Activated T-helper 2 cell treated with anti-CD3 and anti-CD28 coated beads, Interferon-gamma antibody, Interleukin-2, Interleukin-4, amounts not matched to agents 10 μg/mL and 5 μg/mL and 100 μg/mL, durations not matched to agents 14 hours and 24 hours and 36 hours (primary cell): ENCODE data around the gene KRT85. TPM values are rescaled to one million over a fixed set of nuclear protein-coding genes. Genes with fewer than 3 reads are reported as not detected.

Source experiments
- DNase-seq: peaks from one replicate; pipeline ENCODE4 v3.0.0; 2021; ENCODE audit warnings: low spot score
- H3K27ac Mint-ChIP-seq: one replicate; pipeline ENCODE4 v1.8.0; 2021; ENCODE audit warnings: mixed read lengths
- H3K27me3 Mint-ChIP-seq: one replicate; pipeline ENCODE4 v1.8.0; 2021; ENCODE audit warnings: low read depth, mixed read lengths
- H3K36me3 Mint-ChIP-seq: one replicate; pipeline ENCODE4 v1.8.0; 2021; ENCODE audit warnings: low read depth, mixed read lengths
- H3K4me1 Mint-ChIP-seq: one replicate; pipeline ENCODE4 v1.8.0; 2021; ENCODE audit warnings: low read depth, mixed read lengths
- H3K4me3 Mint-ChIP-seq: one replicate; pipeline ENCODE4 v1.8.0; 2021; ENCODE audit warnings: low read depth, mild to moderate bottlenecking, moderate library complexity, mixed read lengths
- H3K9me3 Mint-ChIP-seq: one replicate; pipeline ENCODE4 v1.8.0; 2021; ENCODE audit warnings: mixed read lengths
- intact Hi-C: fragments of 100-400 bp; cut with micrococcal nuclease; formaldehyde crosslinking; loops from one replicate; pipeline ENCODE4 v1.15.1; 2023
- total RNA-seq: library from RNA; stranded (reverse); gene quantifications from 2 replicates; pipeline ENCODE4 v1.2.3, GENCODE V29; 2022

KRT85 gene
- total RNA-seq, 1 donor from 2014 or later = not detected

- Mint-ChIP-seq H3K27me3 (no peaks in the 10 kb centered on the region), H3K4me1 (no peaks in the 10 kb centered on the region), H3K27ac (no peak overlapping the region), H3K36me3 (no peaks in the 10 kb centered on the region), H3K4me3 (no peak overlapping the region), H3K9me3 (no peaks in the 10 kb centered on the region)
- intact Hi-C loops = no loop called here
- no peak for DNase-seq
Measured at GRCh38 chr12:52402873-52403540, 35.7 kb upstream of the KRT85 start.

GRCh38 chr12:52402377-52402776, 35.1 kb upstream of the KRT85 start:
- intact Hi-C loops = no loop called here
- no peak overlapping the region for H3K27ac Mint-ChIP-seq
- no peaks in the 10 kb centered on the region for H3K4me1 Mint-ChIP-seq
- no peaks in the 10 kb centered on the region for H3K9me3 Mint-ChIP-seq
- no peaks in the 10 kb centered on the region for H3K36me3 Mint-ChIP-seq
- DNase-seq = no peak
- no peaks in the 10 kb centered on the region for H3K27me3 Mint-ChIP-seq
- no peak overlapping the region for H3K4me3 Mint-ChIP-seq

GRCh38 chr12:52401926-52402325, 34.6 kb upstream of the KRT85 start:
- no peaks in the 10 kb centered on the region for H3K36me3 Mint-ChIP-seq
- H3K4me3 Mint-ChIP-seq = no peak overlapping the region
- peaks cover 4% of the 10 kb centered on the region for H3K27me3 Mint-ChIP-seq
- no peaks in the 10 kb centered on the region for H3K4me1 Mint-ChIP-seq
- no peaks in the 10 kb centered on the region for H3K9me3 Mint-ChIP-seq
- H3K27ac Mint-ChIP-seq = no peak overlapping the region
- intact Hi-C loops = no loop called here
- DNase-seq = no peak

GRCh38 chr12:52401526-52401925, 34.2 kb upstream of the KRT85 start:
- Mint-ChIP-seq H3K27ac (no peak overlapping the region), H3K4me3 (no peak overlapping the region), H3K27me3 (peaks cover 6% of the 10 kb centered on the region), H3K4me1 (no peaks in the 10 kb centered on the region), H3K36me3 (no peaks in the 10 kb centered on the region), H3K9me3 (no peaks in the 10 kb centered on the region)
- intact Hi-C loops = no loop called here
- DNase-seq = no peak

- no peak overlapping the region for H3K4me3 Mint-ChIP-seq
- no peaks in the 10 kb centered on the region for H3K36me3 Mint-ChIP-seq
- DNase-seq = no peak
- H3K27ac Mint-ChIP-seq = no peak overlapping the region
- no peaks in the 10 kb centered on the region for H3K4me1 Mint-ChIP-seq
- intact Hi-C loops = no loop called here
- H3K27me3 Mint-ChIP-seq = peaks cover 6% of the 10 kb centered on the region
- H3K9me3 Mint-ChIP-seq = no peaks in the 10 kb centered on the region
Measured at GRCh38 chr12:52400906-52401305, 33.6 kb upstream of the KRT85 start.

- Mint-ChIP-seq H3K27me3 (peaks cover 6% of the 10 kb centered on the region), H3K4me1 (no peaks in the 10 kb centered on the region), H3K27ac (no peak overlapping the region), H3K4me3 (no peak overlapping the region), H3K9me3 (no peaks in the 10 kb centered on the region), H3K36me3 (no peaks in the 10 kb centered on the region)
- DNase-seq = no peak
- intact Hi-C loops = no loop called here
Measured at GRCh38 chr12:52399756-52400155, 32.5 kb upstream of the KRT85 start.

- intact Hi-C loops = no loop called here
- Mint-ChIP-seq H3K9me3 (no peaks in the 10 kb centered on the region), H3K36me3 (no peaks in the 10 kb centered on the region), H3K4me1 (no peaks in the 10 kb centered on the region), H3K27me3 (peaks cover 6% of the 10 kb centered on the region), H3K4me3 (no peak overlapping the region), H3K27ac (no peak overlapping the region)
- no peak for DNase-seq
Measured at GRCh38 chr12:52398176-52398575, 30.9 kb upstream of the KRT85 start.

GRCh38 chr12:52396656-52397055, 29.4 kb upstream of the KRT85 start:
- no peak for DNase-seq
- Mint-ChIP-seq H3K4me1 (no peaks in the 10 kb centered on the region), H3K9me3 (no peaks in the 10 kb centered on the region)

GRCh38 chr12:52395761-52396434, 28.6 kb upstream of the KRT85 start:
- no peak for DNase-seq
- H3K4me3 Mint-ChIP-seq = no peak overlapping the region
- H3K9me3 Mint-ChIP-seq = no peaks in the 10 kb centered on the region
- H3K4me1 Mint-ChIP-seq = no peaks in the 10 kb centered on the region
- H3K27ac Mint-ChIP-seq = no peak overlapping the region
- H3K27me3 Mint-ChIP-seq = peaks cover 6% of the 10 kb centered on the region
- intact Hi-C loops = no loop called here
- H3K36me3 Mint-ChIP-seq = no peaks in the 10 kb centered on the region

More at GRCh38 chr12:52396656-52397055, 29.4 kb upstream of the KRT85 start:
- Mint-ChIP-seq H3K27ac (no peak overlapping the region), H3K36me3 (no peaks in the 10 kb centered on the region), H3K27me3 (peaks cover 6% of the 10 kb centered on the region), H3K4me3 (no peak overlapping the region)
- intact Hi-C loops = no loop called here

GRCh38 chr12:52394836-52395405, 27.6 kb upstream of the KRT85 start:
- no peaks in the 10 kb centered on the region for H3K9me3 Mint-ChIP-seq
- H3K27ac Mint-ChIP-seq = no peak overlapping the region
- no peaks in the 10 kb centered on the region for H3K4me1 Mint-ChIP-seq
- H3K4me3 Mint-ChIP-seq = no peak overlapping the region
- intact Hi-C loops = no loop called here
- no peaks in the 10 kb centered on the region for H3K36me3 Mint-ChIP-seq
- DNase-seq = no peak
- H3K27me3 Mint-ChIP-seq = peaks cover 6% of the 10 kb centered on the region

GRCh38 chr12:52392465-52393007, 25.3 kb upstream of the KRT85 start:
- Mint-ChIP-seq H3K36me3 (no peaks in the 10 kb centered on the region), H3K27ac (no peak overlapping the region), H3K9me3 (no peaks in the 10 kb centered on the region), H3K4me3 (no peak overlapping the region), H3K4me1 (no peaks in the 10 kb centered on the region), H3K27me3 (peaks cover 6% of the 10 kb centered on the region)
- intact Hi-C loops = no loop called here
- no peak for DNase-seq

GRCh38 chr12:52391618-52392002, 24.3 kb upstream of the KRT85 start:
- H3K27me3 Mint-ChIP-seq = no peaks in the 10 kb centered on the region
- DNase-seq = no peak
- H3K9me3 Mint-ChIP-seq = no peaks in the 10 kb centered on the region
- H3K4me3 Mint-ChIP-seq = no peak overlapping the region
- H3K27ac Mint-ChIP-seq = no peak overlapping the region
- H3K4me1 Mint-ChIP-seq = no peaks in the 10 kb centered on the region
- no peaks in the 10 kb centered on the region for H3K36me3 Mint-ChIP-seq
- intact Hi-C loops = no loop called here
